IMR-90 (cell line): ENCODE results near the gene NFIX. TPM values are rescaled to one million over a fixed set of nuclear protein-coding genes. Genes with fewer than 3 reads are reported as not detected.

Experiments used
- ATAC-seq: fragments of 200-7000 bp; cut with Tn5 transposase; 2 replicates; pipeline ENCODE4 v1.9.1; 2020; ENCODE audit warnings: low read depth, mild to moderate bottlenecking, moderate library complexity
- BruUV-seq: library from RNA; stranded (reverse); fragments of 400-500 nt; replicated peaks from 2 replicates; lab custom pipeline; 2021; lab: Mats Ljungman, UMichigan
- CTCF ChIA-PET: fragments of 300-600 bp; formaldehyde crosslinking; extraction: SDS; loops from one replicate; lab custom pipeline; 2021; ENCODE audit warnings: antibody characterized with exemption; lab: Yijun Ruan, JAX
- POLR2A ChIA-PET: fragments of 300-600 bp; sonication (Branson Sonifier 250); formaldehyde crosslinking; loops from one replicate; lab custom pipeline; 2022; ENCODE audit warnings: antibody characterized with exemption; ENCODE audit not compliant: unreplicated experiment; lab: Charles Lee
- DNase-seq: peaks from one replicate; pipeline ENCODE4 v3.0.0; 2013
- H2AFZ ChIP-seq: replicated peaks from 2 replicates; pipeline ENCODE3; 2013; ENCODE audit warnings: low read length, mild to moderate bottlenecking; ENCODE audit not compliant: poor library complexity
- H2AK5ac ChIP-seq: 2 replicates; pipeline ENCODE4 v1.6.1; 2013; ENCODE audit warnings: low read depth, low read length, inconsistent platforms
- H2AK9ac ChIP-seq: replicated peaks from 2 replicates; pipeline ENCODE3; 2013; ENCODE audit warnings: mild to moderate bottlenecking, low read depth, low read length, moderate library complexity; ENCODE audit not compliant: poor library complexity
- H2BK120ac ChIP-seq: 2 replicates; pipeline ENCODE4 v1.6.1; 2013; ENCODE audit warnings: low read depth, low read length, inconsistent platforms
- H2BK15ac ChIP-seq: 3 replicates; pipeline ENCODE4 v1.6.1; 2013; ENCODE audit warnings: low read depth, low read length, inconsistent platforms
- H2BK20ac ChIP-seq: 2 replicates; pipeline ENCODE4 v1.6.1; 2013; ENCODE audit warnings: low read depth, mild to moderate bottlenecking, inconsistent platforms, low read length, moderate library complexity
- H2BK5ac ChIP-seq: 2 replicates; pipeline ENCODE4 v1.6.1; 2013; ENCODE audit warnings: mild to moderate bottlenecking, low read depth, low read length, inconsistent platforms; ENCODE audit not compliant: poor library complexity, severe bottlenecking
- H3K14ac ChIP-seq: replicated peaks from 2 replicates; pipeline ENCODE4 v1.6.1; 2013; ENCODE audit warnings: low read depth, low read length, inconsistent platforms
- H3K18ac ChIP-seq: 2 replicates; pipeline ENCODE4 v1.6.1; 2013; ENCODE audit warnings: low read depth, low read length, control low read depth
- H3K23ac ChIP-seq: 2 replicates; pipeline ENCODE4 v1.6.1; 2013; ENCODE audit warnings: low read depth, low read length, inconsistent platforms
- H3K27ac ChIP-seq: 2 replicates; pipeline ENCODE4 v1.5.1; 2013; ENCODE audit warnings: mild to moderate bottlenecking, control low read depth, low read length; ENCODE audit not compliant: insufficient read depth
- H3K27me3 ChIP-seq: 2 replicates; pipeline ENCODE4 v1.6.1; 2013; ENCODE audit warnings: low read length; ENCODE audit not compliant: control insufficient read depth, insufficient read depth
- H3K36me3 ChIP-seq: 2 replicates; pipeline ENCODE4 v1.6.1; 2013; ENCODE audit warnings: low read length, mixed read lengths; ENCODE audit not compliant: control insufficient read depth, insufficient read depth
- H3K4ac ChIP-seq: 2 replicates; pipeline ENCODE4 v1.6.1; 2013; ENCODE audit warnings: low read depth, low read length, inconsistent platforms
- H3K4me1 ChIP-seq: 2 replicates; pipeline ENCODE4 v1.6.1; 2013; ENCODE audit warnings: low read length, mixed read lengths; ENCODE audit not compliant: control insufficient read depth, insufficient read depth
- H3K4me2 ChIP-seq: 2 replicates; pipeline ENCODE4 v1.6.1; 2013; ENCODE audit warnings: low read depth, mild to moderate bottlenecking, control low read depth, low read length, moderate library complexity
- H3K4me3 ChIP-seq: 2 replicates; pipeline ENCODE4 v1.5.1; 2013; ENCODE audit warnings: low read depth, mild to moderate bottlenecking, control low read depth, low read length, moderate library complexity; ENCODE audit not compliant: insufficient read depth
- H3K56ac ChIP-seq: 2 replicates; pipeline ENCODE4 v1.6.1; 2013; ENCODE audit warnings: low read length, inconsistent platforms; ENCODE audit not compliant: insufficient read depth; ENCODE audit errors: extremely low read depth
- H3K79me1 ChIP-seq, 2 experiments: 2 replicates each; pipeline ENCODE4 v1.6.1; 2013; ENCODE audit warnings: low read length in 2 of 2, inconsistent platforms in 1 of 2, low read depth in 1 of 2
- H3K9ac ChIP-seq: 2 replicates; pipeline ENCODE4 v1.6.1; 2013; ENCODE audit warnings: low read depth, low read length, control low read depth
- H3K9me1 ChIP-seq: 2 replicates; pipeline ENCODE4 v1.6.1; 2013; ENCODE audit warnings: low read length, inconsistent platforms; ENCODE audit not compliant: insufficient read depth
- H3K9me3 ChIP-seq: 2 replicates; pipeline ENCODE4 v1.6.1; 2013; ENCODE audit warnings: low read length; ENCODE audit not compliant: control insufficient read depth, insufficient read depth
- H4K20me1 ChIP-seq: 2 replicates; pipeline ENCODE4 v1.6.1; 2013; ENCODE audit warnings: low read length, inconsistent platforms; ENCODE audit not compliant: insufficient read depth
- H4K5ac ChIP-seq: 2 replicates; pipeline ENCODE4 v1.6.1; 2013; ENCODE audit warnings: mild to moderate bottlenecking, low read depth, low read length, control low read depth
- H4K8ac ChIP-seq, 2 experiments: 2 replicates each; pipeline ENCODE4 v1.6.1; 2013; ENCODE audit warnings: low read depth in 2 of 2, low read length in 2 of 2, control low read depth in 1 of 2, inconsistent platforms in 1 of 2
- H4K91ac ChIP-seq: 2 replicates; pipeline ENCODE4 v1.6.1; 2013; ENCODE audit warnings: low read depth, low read length, inconsistent platforms; ENCODE audit not compliant: insufficient read depth
- CEBPB ChIP-seq: IDR thresholded peaks from 2 replicates; pipeline ENCODE4 v1.6.1; 2012; ENCODE audit warnings: low read depth, low read length, improper control_type of control experiment
- MXI1 ChIP-seq: IDR thresholded peaks from 2 replicates; pipeline ENCODE4 v1.6.1; 2012; ENCODE audit warnings: low read depth, mild to moderate bottlenecking, low read length, moderate library complexity, borderline replicate concordance
- POLR2A ChIP-seq: IDR thresholded peaks from 2 replicates; pipeline ENCODE4 v1.6.1; 2012; ENCODE audit warnings: mild to moderate bottlenecking, low read depth, low read length
- SMC3 ChIP-seq: fragments of 150-350 bp; IDR thresholded peaks from 2 replicates; pipeline ENCODE4 v1.6.1; 2016; ENCODE audit warnings: low read depth, mild to moderate bottlenecking, antibody characterized with exemption, low read length, moderate library complexity
- WGBS, 2 experiments: methylation state at CpG; one replicate each; pipeline versions ENCODE4 v1.1.5 to v1.1.7; 2013; ENCODE audit warnings: missing lambda C conversion rate in 2 of 2; ENCODE audit not compliant: insufficient read length in 1 of 2; ENCODE audit errors: extremely low coverage in 2 of 2; 5-methylcytosine and 5-hydroxymethylcytosine counted together
- dilution Hi-C: fragments of 300-500 bp; cut with HindIII; formaldehyde crosslinking; loops from one replicate; pipeline ENCODE4 v1.14.3; 2018; ENCODE audit warnings: low sequenced_read_pairs; ENCODE audit not compliant: unreplicated experiment
- in situ Hi-C: fragments of 300-500 bp; cut with MboI; formaldehyde crosslinking; loops from 3 replicates; pipeline ENCODE4 v1.14.3; 2019; ENCODE audit warnings: low sequenced_read_pairs, inconsistent platforms, mixed read lengths
- intact Hi-C: fragments of 100-400 bp; cut with micrococcal nuclease; formaldehyde crosslinking; loops from 2 replicates; pipeline ENCODE4 v1.10.0; 2022
- polyA plus RNA-seq, 3 experiments: library from polyadenylated mRNA; depleted of rRNA; stranded (reverse); fragments of >200 nt; gene quantifications; 2 replicates each; pipeline ENCODE4 v1.2.3, GENCODE V29; 2012; ENCODE audit warnings: low replicate concordance in 1 of 3
- total RNA-seq: library from RNA; depleted of rRNA; stranded (reverse); fragments of >200 nt; gene quantifications from 2 replicates; pipeline ENCODE4 v1.2.3, GENCODE V29; 2012
- TF ChIP-seq, protein P1 (sequence below): fragments of 150-350 bp; IDR thresholded peaks from 2 replicates; pipeline ENCODE4 v1.6.1; 2016; ENCODE audit warnings: low read depth, mild to moderate bottlenecking, low read length, moderate library complexity, borderline replicate concordance
- TF ChIP-seq, protein P2 (sequence below): fragments of 150-350 bp; IDR thresholded peaks from 2 replicates; pipeline ENCODE4 v1.6.1; 2017; ENCODE audit warnings: mild to moderate bottlenecking, antibody characterized with exemption, low read length, low read depth

Gene NFIX
- total and polyA plus RNA-seq, 2 of the 4 experiments (the other 2 are of a cell fraction), result 10.2 to 47.7 TPM

DNA sequence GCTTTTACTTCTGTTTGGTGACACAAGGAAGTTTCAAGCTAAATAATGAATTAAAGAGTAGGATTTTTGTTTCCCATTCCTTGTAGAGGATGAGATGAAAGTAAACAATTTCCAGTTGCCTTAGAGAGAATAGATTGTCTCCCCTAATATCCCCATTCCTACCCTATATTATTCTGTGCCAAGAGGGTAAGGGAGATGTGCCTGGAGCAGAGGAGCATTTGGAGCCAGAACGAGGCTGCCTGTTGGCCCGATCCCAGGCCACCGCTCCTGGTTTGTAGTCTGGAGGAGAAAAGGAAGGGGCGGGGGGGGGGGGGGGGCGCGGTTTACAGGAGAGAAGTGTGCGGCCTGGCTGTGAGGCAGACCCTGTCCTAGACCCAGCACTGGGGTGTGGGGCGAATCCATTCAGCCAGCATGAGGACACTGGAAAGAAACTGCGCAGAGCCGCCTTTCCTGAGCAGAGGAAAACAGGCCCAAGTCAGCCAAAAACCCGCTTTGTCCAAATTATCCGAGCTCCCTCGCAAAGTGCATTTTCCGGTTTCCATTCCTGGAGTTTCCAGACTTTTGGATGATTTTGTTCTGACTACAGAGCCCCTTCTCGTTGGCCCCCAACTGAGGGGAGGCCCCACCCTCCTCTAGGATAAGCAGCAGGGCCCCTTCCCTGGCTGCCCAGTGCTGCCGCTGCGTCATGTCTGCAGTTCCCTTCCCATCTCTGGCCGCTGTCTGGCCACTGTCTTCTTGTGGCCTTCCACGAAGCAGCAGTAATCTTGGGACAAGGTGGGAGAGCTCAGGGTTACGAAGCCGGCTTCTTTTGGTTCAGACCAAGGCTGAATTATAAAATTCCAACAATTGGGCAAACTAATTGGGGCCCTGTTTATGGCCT is 23.0 kb downstream of the NFIX start:
- in situ Hi-C loops, result no loop called here
- DNase-seq, result peak; percentile 35
- H3K9me3 ChIP-seq, result no peaks in the 10 kb centered on the region

More for the DNA sequence above, 23.0 kb downstream of the NFIX start:
- Histone ChIP-seq H3K4me2 (peak overlapping the region; percentile 26), H3K56ac (0 out of 2 replicates have a peak overlapping the region, but pooled peaks have one; percentile 1), H4K20me1 (peaks cover 6% of the 10 kb centered on the region; the same call in 1 of the 2 replicates), H3K36me3 (no peaks in the 10 kb centered on the region), H3K27ac (peak overlapping the region; percentile 80), H3K9ac (peak overlapping the region; percentile 31), H3K9me1 (peaks cover 15% of the 10 kb centered on the region; the same call in 1 of the 2 replicates), H2BK15ac (peak overlapping the region; percentile 30; the same call in 1 of the 3 replicates), H3K18ac (peak overlapping the region; percentile 36; the same call in 1 of the 2 replicates), H4K5ac (peak overlapping the region; percentile 88), H2AFZ (peak overlapping the region; percentile 69), H3K27me3 (no peaks in the 10 kb centered on the region), H2AK5ac (peak overlapping the region; percentile 89), H3K4ac (peak overlapping the region; percentile 76), H3K4me3 (no peak overlapping the region), H3K4me1 (peaks cover 48% of the 10 kb centered on the region), H4K91ac (peak overlapping the region; percentile 30), H2AK9ac (peak overlapping the region; percentile 61), H2BK120ac (peak overlapping the region; percentile 45), H3K23ac (peak overlapping the region; percentile 57), H2BK20ac (no peak overlapping the region; the same call in 1 of the 2 replicates), H3K79me1 (peaks cover 39 to 77% of the 10 kb centered on the region in 2 experiments), H3K14ac (peak overlapping the region; percentile 34; the same call in 1 of the 2 replicates), H2BK5ac (no peak overlapping the region), H4K8ac (peak overlapping the region; percentile 64 to 85)
- WGBS, 2 experiments, result 22% methylated on average over 7 of the region's 21 CpGs; no CpG with 5 or more reads in 1 of the 2 experiments
- CTCF ChIA-PET, result interaction anchor here (1.7 kb wide), 1 partner anchor 41 kb away, joined by 4 read pairs; no protein-coding TSS in a partner anchor
- dilution Hi-C loops, result no loop called here
- TF ChIP-seq SMC3 (no peak), POLR2A (no peak), MXI1 (no peak), CEBPB (no peak)
- TF ChIP-seq, protein P1, sequence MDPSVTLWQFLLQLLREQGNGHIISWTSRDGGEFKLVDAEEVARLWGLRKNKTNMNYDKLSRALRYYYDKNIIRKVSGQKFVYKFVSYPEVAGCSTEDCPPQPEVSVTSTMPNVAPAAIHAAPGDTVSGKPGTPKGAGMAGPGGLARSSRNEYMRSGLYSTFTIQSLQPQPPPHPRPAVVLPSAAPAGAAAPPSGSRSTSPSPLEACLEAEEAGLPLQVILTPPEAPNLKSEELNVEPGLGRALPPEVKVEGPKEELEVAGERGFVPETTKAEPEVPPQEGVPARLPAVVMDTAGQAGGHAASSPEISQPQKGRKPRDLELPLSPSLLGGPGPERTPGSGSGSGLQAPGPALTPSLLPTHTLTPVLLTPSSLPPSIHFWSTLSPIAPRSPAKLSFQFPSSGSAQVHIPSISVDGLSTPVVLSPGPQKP, result no peak
- TF ChIP-seq, protein P2, sequence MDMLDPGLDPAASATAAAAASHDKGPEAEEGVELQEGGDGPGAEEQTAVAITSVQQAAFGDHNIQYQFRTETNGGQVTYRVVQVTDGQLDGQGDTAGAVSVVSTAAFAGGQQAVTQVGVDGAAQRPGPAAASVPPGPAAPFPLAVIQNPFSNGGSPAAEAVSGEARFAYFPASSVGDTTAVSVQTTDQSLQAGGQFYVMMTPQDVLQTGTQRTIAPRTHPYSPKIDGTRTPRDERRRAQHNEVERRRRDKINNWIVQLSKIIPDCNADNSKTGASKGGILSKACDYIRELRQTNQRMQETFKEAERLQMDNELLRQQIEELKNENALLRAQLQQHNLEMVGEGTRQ, result no peak
- no peak for ATAC-seq
- BruUV-seq, result no TSS peak
- POLR2A ChIA-PET, result no interaction called here
- intact Hi-C loops, result no loop called here
